ENCODE data around the gene ZC3H6.
"Not testable (repeated sequence)": the region's sequence is repeated elsewhere in the genome, so short reads cannot be mapped to it uniquely, and the experiment has no call there.

ZC3H6 gene

DNA sequence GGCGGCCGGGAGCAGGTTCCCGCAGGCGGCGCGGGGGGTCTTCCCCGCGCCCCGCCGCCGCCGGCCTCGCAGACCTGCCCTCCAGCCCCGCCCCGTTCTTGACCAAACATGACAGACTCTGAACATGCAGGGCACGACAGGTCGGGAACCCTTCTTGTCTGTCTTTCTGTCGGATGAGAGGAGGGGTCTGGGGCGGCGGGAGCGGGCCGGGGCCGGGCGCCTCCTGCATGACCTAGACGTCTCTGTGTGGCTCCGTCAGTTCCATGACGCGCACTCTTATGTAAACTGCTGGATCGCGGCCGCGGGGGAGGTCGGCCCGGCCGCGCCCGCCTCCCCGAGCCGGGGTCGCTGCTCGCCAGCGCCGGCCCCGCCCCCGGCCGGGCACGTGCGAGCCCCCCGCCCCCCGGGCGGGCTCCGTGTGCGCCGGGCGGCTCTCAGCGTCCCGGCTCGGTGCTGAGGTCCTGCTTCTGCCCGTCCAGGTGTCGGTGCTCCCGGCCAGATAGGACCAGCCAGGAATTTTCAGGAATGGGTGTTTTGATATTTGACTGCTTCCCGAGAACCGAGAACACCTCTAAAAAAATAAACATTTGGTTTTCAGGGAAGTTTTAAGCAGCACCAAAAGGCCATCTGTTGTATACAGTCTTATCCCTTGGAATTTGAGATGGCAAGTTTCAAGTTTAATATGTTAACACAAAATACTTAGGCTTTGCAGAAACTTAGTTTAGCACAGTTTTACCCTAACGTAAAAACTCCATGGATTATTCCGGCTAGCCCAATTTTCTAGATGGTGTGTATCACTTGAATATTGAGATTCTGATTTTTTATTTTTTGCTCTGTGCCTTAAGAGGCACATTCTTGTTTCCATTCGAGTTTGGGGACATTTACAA is 733 bp downstream of the ZC3H6 start:
- DNase-seq (ENCODE audit: extremely low read depth in 1 of 2, low read depth in 1 of 2), result peak; percentile 64 to 77

DNA sequence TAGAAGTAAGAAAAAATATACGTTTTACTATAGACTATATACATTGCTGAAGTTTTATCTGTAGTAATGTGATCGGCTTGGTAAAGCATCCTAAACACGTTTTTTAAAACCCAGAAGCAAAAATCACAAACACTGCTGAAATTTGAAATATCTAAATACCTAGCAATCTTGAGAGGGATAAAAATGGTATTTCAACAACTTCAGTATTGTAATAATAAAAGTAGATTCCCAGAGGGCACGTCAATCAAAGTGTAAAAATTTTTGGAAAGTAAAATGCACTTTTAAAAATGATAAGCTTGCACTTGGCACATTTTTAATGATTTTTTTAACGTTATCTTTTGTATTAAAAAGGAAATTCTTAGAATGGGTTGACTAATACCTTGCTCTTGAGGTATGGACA is 1.6 kb downstream of the ZC3H6 start:
- no peak for DNase-seq (ENCODE audit: extremely low read depth in 1 of 2, low read depth in 1 of 2)

DNA sequence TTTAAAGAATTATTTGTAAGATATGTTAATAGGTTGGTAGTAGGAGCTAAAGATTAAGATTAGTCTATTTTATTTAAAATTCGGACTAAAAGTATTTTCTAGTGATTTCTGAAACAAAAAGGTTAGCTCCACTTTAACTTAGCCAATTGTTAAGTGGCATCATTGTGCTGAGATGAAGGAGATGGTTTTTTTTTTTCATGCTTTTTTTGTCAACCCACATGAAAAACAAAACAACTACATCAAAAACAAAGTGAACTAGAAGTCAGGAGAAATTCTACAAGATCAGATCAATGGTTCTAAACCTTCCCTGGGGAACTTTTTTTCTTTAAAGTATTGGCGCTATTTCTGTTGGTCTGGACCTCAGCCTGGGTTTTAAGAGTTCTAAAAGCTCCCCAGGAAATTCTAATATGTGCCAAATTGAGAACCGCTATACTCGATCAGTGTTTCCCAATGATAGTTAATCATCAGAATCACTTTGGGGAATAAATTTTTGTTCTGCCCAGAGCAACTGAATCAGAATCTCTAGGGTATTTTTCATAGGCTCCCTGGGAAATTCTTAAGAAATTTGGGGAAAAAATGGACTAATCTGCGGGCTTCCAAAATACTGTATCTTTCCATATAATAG is 2.3 kb downstream of the ZC3H6 start:
- DNase-seq (ENCODE audit: extremely low read depth in 1 of 2, low read depth in 1 of 2), result no peak

DNA sequence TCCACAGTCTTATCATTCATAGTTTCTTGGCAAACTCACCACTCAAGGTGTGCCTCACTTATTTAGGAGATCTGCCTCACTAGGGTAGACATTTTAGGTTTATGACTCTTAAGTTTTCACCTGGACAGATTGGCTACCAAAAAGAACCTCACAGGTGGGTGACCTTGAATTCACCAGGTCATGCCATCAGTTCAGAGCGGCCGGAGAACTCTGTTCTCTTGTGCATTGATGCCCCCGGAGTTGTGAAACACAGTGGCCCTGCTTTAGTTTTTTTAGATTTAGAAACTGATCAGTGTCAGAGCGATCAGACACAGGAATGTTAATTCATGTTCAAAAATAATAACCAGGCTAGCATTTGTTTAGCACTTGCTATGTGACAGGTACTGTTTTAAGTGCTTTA is 6.7 kb downstream of the ZC3H6 start:
- DNase-seq (ENCODE audit: extremely low read depth in 1 of 2, low read depth in 1 of 2), result not testable (repeated sequence)

DNA sequence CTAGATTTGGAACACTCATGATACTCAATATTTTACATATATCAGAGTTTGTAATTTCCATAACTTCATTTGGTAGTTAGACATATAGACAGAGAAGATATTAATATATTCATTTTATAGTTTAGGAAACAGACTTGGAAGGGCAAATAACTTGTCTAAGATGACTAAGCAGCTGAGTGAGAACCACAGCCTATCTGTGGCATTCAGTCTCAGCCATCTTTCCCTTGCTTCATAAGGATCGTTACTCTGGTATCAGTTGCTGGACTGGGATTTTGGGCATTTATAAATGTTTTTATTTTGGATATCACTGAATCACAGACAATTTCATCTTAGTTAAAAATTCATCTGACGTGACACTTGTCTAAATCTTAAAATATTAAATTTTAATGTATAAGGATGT is 8.1 kb downstream of the ZC3H6 start:
- not testable (repeated sequence) for DNase-seq (ENCODE audit: extremely low read depth in 1 of 2, low read depth in 1 of 2)

DNA sequence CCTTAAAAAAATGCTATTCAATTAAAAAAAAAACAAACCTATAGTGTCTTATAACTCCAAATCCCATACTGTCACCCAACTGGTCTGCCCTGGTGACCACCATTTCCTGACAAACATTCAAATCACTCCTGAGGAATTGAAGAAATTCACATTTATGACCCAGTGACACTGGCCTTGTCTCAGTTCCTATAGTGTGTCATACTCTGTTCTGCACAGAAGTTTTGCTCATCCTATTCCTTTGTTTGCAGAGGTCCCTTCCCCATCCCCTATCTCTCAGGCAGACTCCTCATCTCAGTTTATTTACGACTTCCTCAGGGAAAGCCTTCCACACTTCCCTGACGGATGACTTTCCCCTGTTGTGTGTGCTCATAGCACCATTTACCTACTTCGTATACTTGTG is 14.7 kb downstream of the ZC3H6 start:
- no peak for DNase-seq (ENCODE audit: extremely low read depth in 1 of 2, low read depth in 1 of 2)

DNA sequence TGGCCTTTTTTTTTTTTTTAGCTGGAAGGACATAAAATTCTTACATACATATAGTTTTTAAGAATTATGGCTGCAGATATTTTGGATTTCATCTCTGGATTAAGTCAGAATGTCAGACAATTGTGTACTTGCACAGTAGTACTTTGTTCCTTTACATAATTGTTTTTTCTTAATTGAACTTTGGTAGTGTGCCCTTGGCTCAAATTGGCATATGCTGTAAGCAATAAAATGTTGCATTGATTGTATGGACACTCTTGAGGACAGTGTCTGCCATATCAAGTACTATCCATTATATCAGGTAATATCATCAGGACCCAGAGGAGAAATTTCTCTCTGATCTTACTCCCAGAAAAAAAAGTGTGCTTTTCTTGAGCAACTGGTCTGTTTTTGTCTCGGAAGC is 15.3 kb downstream of the ZC3H6 start:
- DNase-seq (ENCODE audit: extremely low read depth in 1 of 2, low read depth in 1 of 2), result no peak

DNA sequence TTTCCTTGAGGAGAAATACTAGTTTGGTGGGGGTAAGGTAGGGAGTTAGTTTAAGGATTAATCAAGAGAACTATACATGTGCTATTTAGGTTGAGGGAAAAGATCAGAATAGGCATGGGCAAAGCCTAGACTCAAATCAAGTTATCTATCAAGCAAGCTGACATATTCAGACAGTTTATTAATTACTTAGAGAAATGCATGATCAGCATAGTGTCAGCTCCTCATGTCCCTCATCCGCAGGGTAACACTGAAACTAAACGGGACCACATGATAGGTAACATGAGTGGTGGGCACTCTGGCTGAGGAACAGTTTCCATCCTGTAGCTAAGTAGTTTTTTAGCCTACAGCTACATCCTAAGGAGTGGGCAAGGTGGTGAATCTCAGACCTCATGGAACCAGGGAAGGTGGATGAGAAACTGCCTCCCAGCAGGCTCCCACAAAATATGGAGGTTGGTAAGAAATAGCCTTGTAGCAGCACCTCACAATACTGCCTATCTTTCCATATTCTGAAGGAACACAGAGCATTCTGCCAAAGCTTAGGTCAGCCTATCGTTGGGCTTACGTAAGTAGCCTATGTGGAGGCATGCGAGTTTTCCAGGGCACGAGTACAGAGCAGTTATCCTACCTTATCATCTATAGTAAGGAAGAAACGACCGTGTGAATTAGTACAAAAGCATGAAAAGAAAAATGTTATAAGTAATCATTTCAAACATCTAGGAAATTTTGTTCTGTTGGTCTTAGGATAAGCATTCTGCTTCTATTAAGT is 18.4 kb downstream of the ZC3H6 start:
- DNase-seq (ENCODE audit: extremely low read depth in 1 of 2, low read depth in 1 of 2), result no peak

DNA sequence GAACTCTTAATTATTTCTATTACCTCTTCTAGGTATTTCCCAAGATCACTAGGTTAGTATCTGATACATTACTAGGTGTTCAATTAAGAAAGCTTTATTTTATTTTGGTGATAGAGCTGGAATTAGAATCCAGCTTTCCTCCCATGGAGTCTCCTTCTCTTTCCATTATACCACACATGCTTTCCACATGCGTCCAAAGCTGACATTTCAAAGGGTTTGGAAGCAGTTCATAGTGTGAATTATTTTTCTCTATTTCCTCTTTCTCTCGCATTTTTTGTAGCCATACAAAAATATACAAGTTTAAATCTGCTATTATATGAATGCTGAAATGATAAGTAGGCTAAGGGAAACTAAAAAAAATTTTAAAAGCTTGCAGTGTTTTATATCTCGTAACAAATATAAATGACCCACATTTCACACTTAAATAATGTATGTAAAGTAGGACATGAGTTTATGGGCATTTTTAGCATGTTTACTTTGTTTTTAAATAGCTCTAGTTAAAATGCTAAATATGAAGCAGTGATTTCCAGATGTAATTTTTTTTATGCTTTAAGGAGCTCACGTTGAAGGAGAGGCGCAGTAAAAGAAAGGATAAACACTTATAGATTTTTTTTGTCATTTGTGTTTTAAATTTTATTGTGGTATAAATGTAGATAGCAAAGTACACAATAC is 20.1 kb downstream of the ZC3H6 start:
- no peak for DNase-seq (ENCODE audit: extremely low read depth in 1 of 2, low read depth in 1 of 2)

DNA sequence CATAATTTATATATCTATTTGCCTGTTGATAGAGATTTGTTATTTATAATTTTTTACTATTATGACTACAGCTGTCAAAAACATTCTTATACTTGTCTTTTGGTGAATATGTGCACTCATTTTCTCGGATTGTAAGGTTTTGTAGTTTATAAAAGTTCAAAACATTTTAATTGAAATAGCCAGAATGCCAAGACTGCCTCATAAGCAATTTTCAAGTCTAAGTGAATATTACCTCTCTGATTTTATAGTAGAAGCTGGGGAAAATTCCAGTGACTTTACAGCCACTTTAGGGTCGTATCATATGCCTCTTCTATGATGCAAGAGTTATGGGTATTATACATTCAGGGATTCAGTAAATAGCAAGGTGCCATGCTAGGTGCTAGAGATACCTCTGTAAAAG is 21.0 kb downstream of the ZC3H6 start:
- no peak for DNase-seq (ENCODE audit: extremely low read depth in 1 of 2, low read depth in 1 of 2)

DNA sequence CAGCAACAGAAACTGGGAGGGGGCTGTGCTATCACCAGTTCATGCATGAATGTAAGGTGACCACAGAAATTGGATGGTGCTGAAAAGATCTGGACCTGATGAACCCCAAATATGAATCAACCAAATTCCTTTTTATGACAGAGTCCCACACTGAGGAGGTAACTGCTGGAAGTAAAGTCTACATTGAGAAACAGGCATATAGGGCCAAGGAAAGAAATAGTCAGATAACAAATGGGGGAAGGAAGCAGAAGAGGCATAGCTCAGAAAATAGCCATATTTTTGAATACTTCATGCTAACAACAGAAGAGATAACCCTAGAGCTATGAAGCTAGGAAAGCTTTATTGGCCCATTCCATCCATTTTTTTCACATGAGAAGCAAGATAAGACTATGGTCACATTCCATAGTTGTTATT is 25.8 kb downstream of the ZC3H6 start:
- DNase-seq (ENCODE audit: extremely low read depth in 1 of 2, low read depth in 1 of 2), result no peak

DNA sequence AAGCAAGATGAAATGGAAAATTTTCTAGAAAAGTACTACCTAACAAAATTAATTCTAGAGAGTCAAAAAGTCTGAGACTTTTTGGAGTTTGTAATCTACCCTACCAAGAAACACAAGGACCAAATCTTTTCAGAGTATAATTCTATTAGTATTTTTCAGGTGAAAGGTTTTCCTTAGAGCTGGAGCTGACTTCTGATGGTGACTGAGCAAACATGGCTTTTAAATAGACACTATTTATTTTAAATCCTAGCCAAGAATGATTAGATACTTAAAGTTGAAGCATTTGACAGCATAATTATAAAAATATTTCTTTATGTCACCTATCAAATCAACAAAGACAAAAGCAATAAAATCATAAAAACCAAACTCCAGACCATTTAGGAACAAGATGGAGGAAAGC is 26.6 kb downstream of the ZC3H6 start:
- no peak for DNase-seq (ENCODE audit: extremely low read depth in 1 of 2, low read depth in 1 of 2)

DNA sequence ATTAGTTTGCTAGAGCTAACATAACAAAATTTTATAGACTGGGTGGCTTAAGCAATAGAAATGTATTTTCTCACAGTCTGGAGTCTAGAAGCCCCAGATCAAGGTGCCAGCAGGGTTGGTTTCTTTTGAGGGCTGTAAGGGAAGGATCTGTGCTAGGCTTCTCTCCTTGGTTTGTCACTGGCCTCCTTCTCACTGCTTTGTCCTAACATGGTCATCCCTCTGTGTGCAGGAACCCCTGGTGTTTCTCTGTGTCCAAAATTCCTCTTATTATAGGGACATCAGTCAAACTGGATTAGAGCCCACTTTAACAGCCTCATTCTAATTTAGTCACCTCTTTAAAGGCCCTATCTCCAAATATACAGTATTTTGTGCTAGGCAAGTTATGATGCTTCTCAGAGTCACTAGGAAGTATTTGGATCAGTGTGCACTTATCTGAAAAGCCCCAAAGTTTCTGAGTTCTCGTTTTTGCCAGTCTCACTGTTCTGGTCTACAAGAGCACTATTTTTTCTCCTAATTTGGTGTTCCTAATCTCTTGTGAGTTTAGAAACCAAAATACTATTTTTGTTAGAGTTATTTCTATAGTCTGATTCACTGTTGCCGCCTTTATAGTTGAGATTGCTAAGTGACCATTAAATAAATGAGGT is 29.0 kb downstream of the ZC3H6 start:
- DNase-seq (ENCODE audit: extremely low read depth in 1 of 2, low read depth in 1 of 2), result no peak

DNA sequence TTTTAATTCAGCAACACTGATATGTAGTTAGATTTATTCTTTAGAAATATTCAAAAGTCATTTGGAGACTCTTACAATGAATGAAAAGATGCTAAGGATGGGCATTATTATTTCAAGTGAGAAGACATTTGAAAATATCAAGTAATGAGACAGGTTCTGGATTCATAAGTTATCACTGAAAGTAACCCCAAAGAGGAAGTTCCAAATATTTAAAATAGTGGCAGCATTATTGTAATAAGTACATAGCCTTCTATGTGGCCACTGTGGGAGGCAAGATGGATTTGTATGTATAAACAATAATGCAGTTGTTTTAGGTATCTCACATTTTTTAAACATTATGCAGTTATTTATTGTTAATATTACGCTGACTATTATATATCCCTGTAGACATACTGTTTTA is 29.7 kb downstream of the ZC3H6 start:
- no peak for DNase-seq (ENCODE audit: extremely low read depth in 1 of 2, low read depth in 1 of 2)

DNA sequence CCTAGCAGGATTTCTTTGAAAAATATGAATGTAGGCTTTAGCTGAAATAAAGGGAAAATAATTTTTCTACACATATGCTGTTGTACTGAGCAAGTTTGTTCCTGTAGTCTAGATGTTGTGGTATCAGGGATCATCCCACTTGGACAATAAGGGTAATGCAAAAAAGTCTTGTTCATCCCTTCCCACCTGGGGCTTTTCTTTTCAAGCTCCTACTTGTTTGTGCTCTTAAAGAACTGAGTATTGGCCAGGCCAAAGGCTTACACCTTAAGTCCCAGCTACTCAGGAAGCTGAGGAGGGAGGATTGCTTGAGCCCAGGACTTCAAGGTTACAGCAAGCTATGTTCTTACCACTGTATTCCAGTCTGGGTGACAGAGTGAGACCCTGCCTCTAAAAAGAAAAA is 35.5 kb downstream of the ZC3H6 start:
- DNase-seq (ENCODE audit: extremely low read depth in 1 of 2, low read depth in 1 of 2), result no peak

DNA sequence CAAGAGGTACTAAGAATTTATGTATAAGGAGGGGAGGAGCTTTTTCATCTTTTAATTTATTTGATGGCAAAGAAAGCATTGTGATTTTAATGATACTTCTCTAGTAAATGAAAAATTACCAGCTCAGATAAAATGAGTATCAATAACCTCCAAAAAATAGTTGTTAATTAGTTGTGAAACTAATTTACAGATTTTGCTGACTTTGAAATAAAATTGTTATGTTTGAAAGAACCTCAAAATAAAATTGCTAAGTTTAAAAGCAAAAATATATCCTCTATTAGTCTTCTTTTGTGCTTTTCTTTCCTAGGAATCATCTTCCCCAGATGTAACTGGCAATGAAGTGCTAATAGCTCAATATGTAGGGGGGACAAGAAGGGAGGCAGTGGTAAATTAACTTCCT is 36.5 kb downstream of the ZC3H6 start:
- DNase-seq (ENCODE audit: extremely low read depth in 1 of 2, low read depth in 1 of 2), result no peak

DNA sequence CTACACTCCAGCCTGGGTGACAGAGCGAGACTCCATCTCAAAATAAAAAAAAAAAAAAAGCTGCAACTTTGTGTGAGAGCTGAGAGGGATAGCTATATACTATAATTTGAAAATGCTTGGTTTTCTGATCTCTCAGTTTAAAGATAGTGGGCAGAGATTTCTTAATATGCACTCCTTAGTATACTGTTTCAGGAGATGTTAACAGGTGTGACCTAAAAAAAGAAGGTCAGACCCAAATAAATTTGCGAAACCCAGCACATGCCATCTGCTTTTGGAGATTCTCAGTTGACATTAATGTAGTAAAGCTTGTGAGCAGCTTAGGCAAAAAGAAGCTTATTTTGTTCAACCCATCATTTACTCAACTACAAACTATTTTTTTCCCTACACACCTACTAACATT is 37.4 kb downstream of the ZC3H6 start:
- no peak for DNase-seq (ENCODE audit: extremely low read depth in 1 of 2, low read depth in 1 of 2)

DNA sequence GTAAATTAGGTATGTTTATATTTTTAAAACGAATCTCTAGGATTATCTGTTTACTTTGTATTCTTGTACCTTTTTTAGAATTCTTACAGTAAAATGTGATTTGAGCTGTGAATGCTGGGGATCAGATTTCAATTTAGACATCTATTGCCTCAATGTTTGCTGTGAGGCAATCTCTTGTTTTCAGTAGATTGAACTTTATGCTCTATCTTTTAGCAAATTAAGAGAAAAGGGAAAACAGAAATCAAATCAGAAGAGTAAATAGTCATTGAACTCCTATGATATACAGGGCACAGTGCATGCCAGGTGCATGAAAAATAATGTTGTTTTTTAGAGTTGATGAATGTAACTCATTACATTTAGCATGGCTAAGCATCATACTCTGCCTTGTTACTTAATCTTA is 39.5 kb downstream of the ZC3H6 start:
- DNase-seq (ENCODE audit: extremely low read depth in 1 of 2, low read depth in 1 of 2), result no peak

DNA sequence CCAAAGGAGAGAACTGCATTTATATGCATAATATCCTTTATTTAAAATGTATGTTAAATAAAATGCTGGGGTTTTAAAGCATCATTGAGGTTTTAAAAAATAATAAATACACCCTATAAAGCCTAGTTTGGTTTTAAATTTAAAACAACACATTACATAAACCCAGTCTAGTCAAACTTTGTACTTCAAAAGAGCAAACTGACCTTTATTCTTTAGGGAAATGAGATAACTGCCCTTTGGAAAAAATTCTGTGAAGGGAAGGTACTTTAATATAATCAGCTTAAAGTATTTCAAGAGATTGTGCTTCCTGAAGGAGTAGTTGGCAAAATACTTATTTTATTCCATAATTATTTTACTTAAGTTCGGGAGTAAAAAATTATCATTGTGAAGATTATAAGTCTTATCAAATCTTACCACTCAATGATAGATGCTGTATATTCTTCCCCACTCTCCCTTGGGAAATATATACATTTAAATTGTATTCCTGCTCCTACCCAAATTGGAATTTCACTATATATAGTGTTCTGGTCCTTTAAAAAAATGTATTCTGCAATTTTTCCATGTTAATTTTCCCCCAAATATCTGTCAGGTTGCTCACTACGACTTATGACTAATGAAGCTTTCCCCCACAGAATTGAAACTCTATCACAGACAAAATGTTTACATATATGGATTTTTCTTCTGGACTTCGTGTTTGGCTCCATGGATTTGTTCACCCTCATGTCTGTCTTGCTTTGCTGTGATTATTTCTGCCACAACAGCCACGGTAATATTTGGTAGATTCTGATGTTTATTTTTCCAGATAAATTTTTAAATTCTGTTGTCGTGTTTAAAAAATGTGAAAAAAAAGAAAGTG is 42.1 kb downstream of the ZC3H6 start:
- no peak for DNase-seq (ENCODE audit: extremely low read depth in 1 of 2, low read depth in 1 of 2)

DNA sequence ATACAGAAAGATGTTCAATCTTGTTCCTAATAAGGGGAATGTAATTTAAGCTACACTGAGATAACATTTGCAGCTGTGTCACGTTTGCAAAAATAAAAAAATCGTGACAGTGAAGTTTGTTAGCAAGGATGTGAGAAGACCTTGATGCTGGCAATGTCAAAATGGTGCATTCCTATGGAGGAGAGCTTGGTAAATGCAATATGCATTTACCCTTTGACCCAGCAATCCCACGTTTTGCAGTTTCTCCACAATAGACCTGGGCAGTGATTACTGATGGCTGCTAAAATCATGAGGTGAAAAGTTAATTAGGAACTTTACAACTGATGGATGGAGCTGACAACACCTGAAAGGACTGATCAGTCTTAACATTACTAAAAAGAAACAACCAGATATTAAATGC is 43.1 kb downstream of the ZC3H6 start:
- DNase-seq (ENCODE audit: extremely low read depth in 1 of 2, low read depth in 1 of 2), result no peak
